Endodermal cell (in vitro differentiated cells): ENCODE results near the gene FAF1. TPM values are rescaled to one million over a fixed set of nuclear protein-coding genes. Genes with fewer than 3 reads are reported as not detected.

Experiments used
- DNase-seq: peaks from one replicate; pipeline ENCODE4 v3.0.0-alpha.2; 2017
- H3K27ac ChIP-seq: 2 replicates; pipeline ENCODE4 v1.5.1; 2013; ENCODE audit warnings: mild to moderate bottlenecking, low read depth, low read length, moderate library complexity
- H3K27me3 ChIP-seq: 2 replicates; pipeline ENCODE4 v1.6.1; 2013; ENCODE audit warnings: mild to moderate bottlenecking, low read length, moderate library complexity; ENCODE audit not compliant: insufficient read depth, control insufficient read depth, poor library complexity, severe bottlenecking
- H3K36me3 ChIP-seq: 2 replicates; pipeline ENCODE4 v1.7.0; 2013; ENCODE audit warnings: mild to moderate bottlenecking, low read length, moderate library complexity; ENCODE audit not compliant: control insufficient read depth, insufficient read depth
- H3K4me1 ChIP-seq: one replicate; pipeline ENCODE4 v1.7.0; 2013; ENCODE audit warnings: low read length; ENCODE audit not compliant: control insufficient read depth, insufficient read depth
- H3K4me3 ChIP-seq: 2 replicates; pipeline ENCODE4 v1.5.1; 2013; ENCODE audit warnings: mild to moderate bottlenecking, low read length, moderate library complexity
- H3K9ac ChIP-seq: 2 replicates; pipeline ENCODE4 v1.6.1; 2013; ENCODE audit warnings: mild to moderate bottlenecking, low read length, moderate library complexity; ENCODE audit not compliant: poor library complexity, severe bottlenecking; ENCODE audit errors: extremely low read depth
- H3K9me3 ChIP-seq: 2 replicates; pipeline ENCODE4 v1.6.1; 2013; ENCODE audit warnings: mild to moderate bottlenecking, low read length, moderate library complexity; ENCODE audit not compliant: control insufficient read depth
- H3K27ac Mint-ChIP-seq: 2 replicates; pipeline ENCODE4 v1.8.0; 2020; ENCODE audit warnings: mixed read lengths
- H3K27me3 Mint-ChIP-seq: 2 replicates; pipeline ENCODE4 v1.8.0; 2021; ENCODE audit warnings: mild to moderate bottlenecking, mixed read lengths; ENCODE audit not compliant: insufficient read depth
- H3K36me3 Mint-ChIP-seq: 2 replicates; pipeline ENCODE4 v1.8.0; 2020; ENCODE audit warnings: low read depth, mixed read lengths
- H3K4me1 Mint-ChIP-seq: 2 replicates; pipeline ENCODE4 v1.8.0; 2020; ENCODE audit warnings: mixed read lengths
- H3K4me3 Mint-ChIP-seq: 2 replicates; pipeline ENCODE4 v1.8.0; 2020; ENCODE audit warnings: mild to moderate bottlenecking, moderate library complexity, mixed read lengths
- H3K9me3 Mint-ChIP-seq: 2 replicates; pipeline ENCODE4 v1.8.0; 2020; ENCODE audit warnings: mild to moderate bottlenecking, mixed read lengths
- CTCF ChIP-seq: fragments of 200-600 bp; sonication (generic); conservative IDR thresholded peaks from 2 replicates; pipeline ENCODE4 v1.5.0; 2021; ENCODE audit warnings: antibody characterized with exemption, mild to moderate bottlenecking
- WGBS, 2 experiments: methylation state at CpG; one replicate each; pipeline versions ENCODE4 v1.1.5 to v1.1.7; 2013; ENCODE audit warnings: missing lambda C conversion rate in 2 of 2, mixed read lengths in 1 of 2; ENCODE audit not compliant: insufficient coverage in 1 of 2, insufficient read length in 1 of 2; 5-methylcytosine and 5-hydroxymethylcytosine counted together
- total RNA-seq, 2 donors: library from RNA; stranded (reverse); fragmentation: NEBNext Ultra II Directional in 1 of 2; extraction: Animal tissue kit (Norgen Biotek cat#: 25700) in 1 of 2; gene quantifications; 2 replicates in 1 of 2; 3 replicates in 1 of 2; pipeline ENCODE4 v1.2.1, GENCODE V29; 2021

The FAF1 gene
- total RNA-seq, 2 donors from 2014 or later: 76.4 to 94.4 TPM

GRCh38 chr1:50667710-50668356, 292.2 kb downstream of the FAF1 start:
- Mint-ChIP-seq H3K4me1 (peaks cover 8% of the 10 kb centered on the region), H3K27me3 (no peaks in the 10 kb centered on the region), H3K27ac (no peak overlapping the region), H3K9me3 (no peaks in the 10 kb centered on the region), H3K36me3 (no peaks in the 10 kb centered on the region), H3K4me3 (no peak overlapping the region)
- no peaks in the 10 kb centered on the region for H3K27me3 ChIP-seq
- H3K27ac ChIP-seq: peak overlapping the region; percentile 61
- no peak overlapping the region for H3K4me3 ChIP-seq
- no peaks in the 10 kb centered on the region for H3K9me3 ChIP-seq
- WGBS, 2 experiments: 89 to 93% methylated on average over 1 to 4 of the region's 4 CpGs
- H3K36me3 ChIP-seq: no peaks in the 10 kb centered on the region
- no peak for DNase-seq
- H3K4me1 ChIP-seq: no peaks in the 10 kb centered on the region
- peak overlapping the region; percentile 11 for H3K9ac ChIP-seq
- no peak for TF ChIP-seq CTCF

GRCh38 chr1:50667272-50667671, 292.8 kb downstream of the FAF1 start:
- no peaks in the 10 kb centered on the region for H3K36me3 ChIP-seq
- WGBS, 2 experiments: 94 to 100% methylated on average over 1 to 2 of the region's 2 CpGs
- H3K27me3 Mint-ChIP-seq: no peaks in the 10 kb centered on the region
- DNase-seq: no peak
- no peak overlapping the region for H3K4me3 Mint-ChIP-seq
- H3K4me1 Mint-ChIP-seq: peaks cover 8% of the 10 kb centered on the region
- no peak overlapping the region for H3K4me3 ChIP-seq
- H3K9me3 Mint-ChIP-seq: no peaks in the 10 kb centered on the region
- no peak overlapping the region for H3K9ac ChIP-seq
- no peaks in the 10 kb centered on the region for H3K36me3 Mint-ChIP-seq
- H3K27ac Mint-ChIP-seq: no peak overlapping the region
- no peaks in the 10 kb centered on the region for H3K9me3 ChIP-seq
- peak overlapping the region; percentile 61 for H3K27ac ChIP-seq
- no peak for TF ChIP-seq CTCF
- H3K27me3 ChIP-seq: no peaks in the 10 kb centered on the region
- H3K4me1 ChIP-seq: no peaks in the 10 kb centered on the region

GRCh38 chr1:50666849-50667248, 293.2 kb downstream of the FAF1 start:
- Mint-ChIP-seq H3K27me3 (no peaks in the 10 kb centered on the region), H3K36me3 (no peaks in the 10 kb centered on the region), H3K4me1 (peaks cover 11% of the 10 kb centered on the region), H3K4me3 (no peak overlapping the region), H3K9me3 (no peaks in the 10 kb centered on the region), H3K27ac (no peak overlapping the region)
- TF ChIP-seq CTCF: peak; percentile 35
- no peak overlapping the region for H3K27ac ChIP-seq
- H3K4me3 ChIP-seq: no peak overlapping the region
- H3K4me1 ChIP-seq: no peaks in the 10 kb centered on the region
- H3K9ac ChIP-seq: no peak overlapping the region
- no peaks in the 10 kb centered on the region for H3K9me3 ChIP-seq
- H3K36me3 ChIP-seq: no peaks in the 10 kb centered on the region
- DNase-seq: no peak
- H3K27me3 ChIP-seq: no peaks in the 10 kb centered on the region
